Esophagus (tissue), 2 donors: ENCODE data around the gene PDZRN3. TPM values are rescaled to one million over a fixed set of nuclear protein-coding genes. Genes with fewer than 3 reads are reported as not detected.
A peak's percentile ranks its signal among the peaks of the same experiment; 100 is the strongest.

Experiments used
- H3K27ac ChIP-seq, 2 donors: one replicate each; pipeline ENCODE4 v1.5.1; 2013; ENCODE audit warnings: low read depth in 2 of 2, mild to moderate bottlenecking in 2 of 2, inconsistent platforms in 1 of 2, low read length in 1 of 2, moderate library complexity in 1 of 2
- H3K27me3 ChIP-seq, 2 donors: one replicate each; pipeline ENCODE4 v1.6.1; 2013; ENCODE audit warnings: low read length in 2 of 2, control low read depth in 1 of 2, mild to moderate bottlenecking in 1 of 2; ENCODE audit not compliant: insufficient read depth in 2 of 2, control insufficient read depth in 1 of 2
- H3K36me3 ChIP-seq, 2 donors: one replicate each; pipeline ENCODE4 v1.6.1; 2013; ENCODE audit warnings: low read length in 1 of 2; ENCODE audit not compliant: control insufficient read depth in 2 of 2, insufficient read depth in 2 of 2
- H3K4me1 ChIP-seq, 2 donors: one replicate each; pipeline ENCODE4 v1.6.1; 2013; ENCODE audit warnings: low read length in 1 of 2; ENCODE audit not compliant: control insufficient read depth in 2 of 2, insufficient read depth in 2 of 2
- H3K4me3 ChIP-seq, 2 donors: one replicate each; pipeline ENCODE4 v1.5.1; 2013; ENCODE audit warnings: low read length in 2 of 2, mild to moderate bottlenecking in 2 of 2, low read depth in 1 of 2, moderate library complexity in 1 of 2
- H3K9me3 ChIP-seq, 2 donors: one replicate each; pipeline ENCODE4 v1.6.1; 2013; ENCODE audit warnings: mild to moderate bottlenecking in 2 of 2, low read depth in 1 of 2, low read length in 1 of 2, moderate library complexity in 1 of 2; ENCODE audit not compliant: control insufficient read depth in 2 of 2, insufficient read depth in 1 of 2
- WGBS, 2 donors: extraction: QIAGEN DNeasy Blood & Tissue Kit; methylation state at CpG; one replicate each; pipeline ENCODE4 v1.1.7; 2013; 5-methylcytosine and 5-hydroxymethylcytosine counted together
- polyA plus RNA-seq, 2 donors: library from polyadenylated mRNA; stranded (reverse); fragments of 200-250 nt; gene quantifications; one replicate each; pipeline ENCODE4 v1.2.3, GENCODE V29; 2013
- donor health status: healthy with polysubstance abuse.
- donor health status: Bipolar disorder and iron deficiency.

PDZRN3 gene
- polyA plus RNA-seq, 2 donors, result 13.9 to 17.2 TPM

GRCh38 chr3:73403444-73403843, 221.3 kb downstream of the PDZRN3 start:
- H3K4me1 ChIP-seq, result no peaks in the 10 kb centered on the region
- no peaks in the 10 kb centered on the region for H3K9me3 ChIP-seq
- H3K27me3 ChIP-seq, result no peaks in the 10 kb centered on the region
- no peaks in the 10 kb centered on the region for H3K36me3 ChIP-seq
- H3K27ac ChIP-seq, result no peak overlapping the region
- WGBS, 2 donors, result 95 to 98% methylated on average over 3 of the region's 3 CpGs
- H3K4me3 ChIP-seq, result no peak overlapping the region

- Histone ChIP-seq H3K9me3 (no peaks in the 10 kb centered on the region), H3K36me3 (peaks cover 0 to 2% of the 10 kb centered on the region in 2 donors), H3K27ac (peak overlapping the region; percentile 18 to 71), H3K27me3 (no peaks in the 10 kb centered on the region), H3K4me1 (no peaks in the 10 kb centered on the region), H3K4me3 (no peak overlapping the region)
- WGBS, 2 donors, result 63 to 67% methylated on average over 7 of the region's 7 CpGs
These were observed 223.0 kb downstream of the PDZRN3 start for GRCh38 chr3:73401616-73402279.

DNA sequence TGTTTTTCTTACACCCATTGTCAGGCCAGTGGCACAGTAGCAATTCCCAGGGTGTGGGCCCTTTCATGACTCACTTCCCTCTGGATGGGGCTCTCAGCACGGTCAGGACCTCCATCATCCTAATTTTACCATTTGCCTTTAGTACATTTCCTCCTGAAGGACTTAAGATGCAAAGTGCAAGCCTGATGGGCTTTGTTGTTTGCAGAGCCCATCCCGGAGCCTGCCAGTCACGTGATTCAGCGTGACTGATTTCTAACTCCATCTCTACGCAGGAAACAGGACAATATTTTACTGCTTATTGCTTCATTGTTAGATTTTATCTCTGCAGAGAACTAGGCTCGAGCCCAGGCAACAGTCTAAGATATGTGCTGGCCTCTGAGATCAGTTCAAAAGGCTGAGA, 223.7 kb downstream of the PDZRN3 start:
- no peaks in the 10 kb centered on the region for H3K4me1 ChIP-seq
- WGBS, 2 donors, result 51 to 56% methylated on average over 6 of the region's 6 CpGs
- H3K9me3 ChIP-seq, result no peaks in the 10 kb centered on the region
- no peak overlapping the region for H3K4me3 ChIP-seq
- peaks cover 0 to 2% of the 10 kb centered on the region in 2 donors for H3K36me3 ChIP-seq
- peak overlapping the region; percentile 38 to 44 for H3K27ac ChIP-seq
- H3K27me3 ChIP-seq, result no peaks in the 10 kb centered on the region

GRCh38 chr3:73399666-73400253, 225.0 kb downstream of the PDZRN3 start:
- H3K9me3 ChIP-seq, result no peaks in the 10 kb centered on the region
- H3K36me3 ChIP-seq, result peaks cover 0 to 2% of the 10 kb centered on the region in 2 donors
- no peaks in the 10 kb centered on the region for H3K27me3 ChIP-seq
- no peaks in the 10 kb centered on the region for H3K4me1 ChIP-seq
- H3K27ac ChIP-seq, result no peak overlapping the region
- WGBS, 2 donors, result 74 to 78% methylated on average over 3 of the region's 3 CpGs
- no peak overlapping the region for H3K4me3 ChIP-seq

GRCh38 chr3:73399106-73399505, 225.6 kb downstream of the PDZRN3 start:
- Histone ChIP-seq H3K36me3 (peaks cover 0 to 2% of the 10 kb centered on the region in 2 donors), H3K9me3 (no peaks in the 10 kb centered on the region), H3K27me3 (no peaks in the 10 kb centered on the region), H3K4me1 (no peaks in the 10 kb centered on the region), H3K4me3 (no peak overlapping the region), H3K27ac (peak overlapping the region in 1 of 2 donors; percentile 1)
- 51 to 68% methylated on average over 3 of the region's 3 CpGs for WGBS, 2 donors

- Histone ChIP-seq H3K4me1 (no peaks in the 10 kb centered on the region), H3K27me3 (no peaks in the 10 kb centered on the region), H3K9me3 (no peaks in the 10 kb centered on the region), H3K36me3 (peaks cover 0 to 2% of the 10 kb centered on the region in 2 donors), H3K4me3 (no peak overlapping the region), H3K27ac (no peak overlapping the region)
- 88 to 94% methylated on average over 8 of the region's 8 CpGs for WGBS, 2 donors
These were observed 226.7 kb downstream of the PDZRN3 start for GRCh38 chr3:73398084-73398483.

GRCh38 chr3:73394240-73394639, 230.5 kb downstream of the PDZRN3 start:
- Histone ChIP-seq H3K9me3 (peaks cover 0 to 3% of the 10 kb centered on the region in 2 donors), H3K27ac (no peak overlapping the region), H3K36me3 (peaks cover 0 to 4% of the 10 kb centered on the region in 2 donors), H3K27me3 (no peaks in the 10 kb centered on the region), H3K4me1 (peaks cover 0 to 3% of the 10 kb centered on the region in 2 donors), H3K4me3 (no peak overlapping the region)
- 78 to 79% methylated on average over 5 of the region's 5 CpGs for WGBS, 2 donors

DNA sequence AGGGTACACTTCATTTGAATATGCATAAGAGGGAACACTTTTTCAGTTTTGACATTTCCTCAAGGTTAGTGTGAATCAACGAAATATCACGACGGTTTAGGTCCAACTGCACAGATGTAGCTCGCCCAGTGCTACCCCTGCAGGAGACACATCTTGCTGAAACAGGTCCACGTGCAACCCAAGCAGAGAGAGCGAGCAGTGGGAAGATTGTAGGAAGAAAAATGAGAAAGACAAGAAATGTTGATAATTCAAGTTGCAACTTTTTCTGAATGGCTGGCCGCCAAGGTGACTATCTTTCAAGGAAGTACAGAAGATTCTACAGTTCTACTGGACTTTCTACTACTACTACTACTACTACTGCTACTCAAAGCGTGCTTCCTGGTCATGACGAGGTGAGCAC, 231.7 kb downstream of the PDZRN3 start:
- peaks cover 0 to 2% of the 10 kb centered on the region in 2 donors for H3K36me3 ChIP-seq
- H3K4me3 ChIP-seq, result no peak overlapping the region
- H3K9me3 ChIP-seq, result peaks cover 0 to 3% of the 10 kb centered on the region in 2 donors
- no peaks in the 10 kb centered on the region for H3K27me3 ChIP-seq
- H3K4me1 ChIP-seq, result peaks cover 0 to 3% of the 10 kb centered on the region in 2 donors
- 90 to 91% methylated on average over 9 of the region's 9 CpGs for WGBS, 2 donors
- no peak overlapping the region for H3K27ac ChIP-seq

- peaks cover 0 to 3% of the 10 kb centered on the region in 2 donors for H3K4me1 ChIP-seq
- no peak overlapping the region for H3K27ac ChIP-seq
- H3K27me3 ChIP-seq, result no peaks in the 10 kb centered on the region
- peaks cover 0 to 3% of the 10 kb centered on the region in 2 donors for H3K9me3 ChIP-seq
- no peak overlapping the region for H3K4me3 ChIP-seq
- 89 to 91% methylated on average over 9 of the region's 9 CpGs for WGBS, 2 donors
- peaks cover 0 to 4% of the 10 kb centered on the region in 2 donors for H3K36me3 ChIP-seq
These were observed 232.8 kb downstream of the PDZRN3 start for GRCh38 chr3:73391984-73392383.

DNA sequence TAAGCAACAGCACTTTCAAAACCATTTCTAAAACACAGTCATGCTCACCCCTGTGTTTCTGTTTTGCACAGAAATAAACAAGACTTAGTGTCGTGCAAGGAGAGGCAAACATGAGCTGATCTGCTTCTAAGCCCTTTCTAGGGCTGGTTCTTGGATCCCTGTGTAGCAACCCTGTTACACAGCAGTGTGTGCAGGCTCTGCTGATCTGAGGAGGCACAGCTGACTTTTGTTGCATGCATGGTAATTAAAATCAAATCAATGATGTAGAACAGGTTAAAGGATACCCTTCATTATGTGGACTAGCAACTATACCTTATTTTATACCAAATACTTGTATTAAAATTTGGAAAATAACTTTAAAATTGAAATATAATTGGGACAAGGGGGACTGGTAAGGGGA, 234.8 kb downstream of the PDZRN3 start:
- WGBS, 2 donors, result 61 to 70% methylated on average over 1 of the region's 1 CpG
- Histone ChIP-seq H3K36me3 (peaks cover 0 to 4% of the 10 kb centered on the region in 2 donors), H3K27ac (no peak overlapping the region)

More for the DNA sequence above, 234.8 kb downstream of the PDZRN3 start:
- Histone ChIP-seq H3K4me1 (peaks cover 0 to 3% of the 10 kb centered on the region in 2 donors), H3K9me3 (peaks cover 0 to 3% of the 10 kb centered on the region in 2 donors), H3K27me3 (no peaks in the 10 kb centered on the region), H3K4me3 (no peak overlapping the region)
